H9 (cell line): Measurements from ENCODE around the gene CTSE. TPM values are rescaled to one million over a fixed set of nuclear protein-coding genes. Genes with fewer than 3 reads are reported as not detected.

ENCODE experiments used
- DNase-seq: peaks from one replicate; pipeline ENCODE4 v3.0.0-alpha.2; 2017
- H2AFZ ChIP-seq: one replicate; pipeline ENCODE4 v1.6.1; 2013; ENCODE audit warnings: mild to moderate bottlenecking, low read length, control low read depth, moderate library complexity
- H2AK5ac ChIP-seq: 2 replicates; pipeline ENCODE4 v1.6.1; 2013; ENCODE audit warnings: low read length, control low read depth, mixed read lengths; ENCODE audit not compliant: insufficient read length
- H2BK120ac ChIP-seq: one replicate; pipeline ENCODE4 v1.6.1; 2013; ENCODE audit warnings: low read depth, mild to moderate bottlenecking, low read length, control low read depth, inconsistent platforms; ENCODE audit not compliant: poor library complexity, severe bottlenecking
- H2BK12ac ChIP-seq: 2 replicates; pipeline ENCODE4 v1.6.1; 2013; ENCODE audit warnings: low read length, control low read depth, mixed read lengths, low read depth; ENCODE audit not compliant: insufficient read length
- H2BK15ac ChIP-seq: 2 replicates; pipeline ENCODE4 v1.6.1; 2013; ENCODE audit warnings: low read depth, low read length, control low read depth
- H2BK20ac ChIP-seq: one replicate; pipeline ENCODE4 v1.6.1; 2013; ENCODE audit warnings: low read depth, mild to moderate bottlenecking, low read length, control low read depth, inconsistent platforms; ENCODE audit not compliant: poor library complexity, severe bottlenecking
- H2BK5ac ChIP-seq: 2 replicates; pipeline ENCODE4 v1.6.1; 2013; ENCODE audit warnings: low read length, control low read depth, mixed read lengths; ENCODE audit not compliant: insufficient read length
- H3K14ac ChIP-seq: 2 replicates; pipeline ENCODE4 v1.6.1; 2013; ENCODE audit warnings: low read length, control low read depth; ENCODE audit not compliant: insufficient read depth
- H3K18ac ChIP-seq: 2 replicates; pipeline ENCODE4 v1.6.1; 2013; ENCODE audit warnings: low read depth, mild to moderate bottlenecking, mixed read lengths, low read length, control low read depth; ENCODE audit not compliant: insufficient read length
- H3K23ac ChIP-seq: 2 replicates; pipeline ENCODE4 v1.6.1; 2013; ENCODE audit warnings: low read length, control low read depth, mixed read lengths, low read depth; ENCODE audit not compliant: insufficient read length
- H3K23me2 ChIP-seq: 2 replicates; pipeline ENCODE4 v1.6.1; 2013; ENCODE audit warnings: low read depth, mild to moderate bottlenecking, mixed read lengths, low read length, control low read depth; ENCODE audit not compliant: insufficient read length, poor library complexity, severe bottlenecking
- H3K27ac ChIP-seq: 2 replicates; pipeline ENCODE4 v1.5.1; 2013; ENCODE audit warnings: low read length, control low read depth, mixed read lengths, low read depth; ENCODE audit not compliant: insufficient read length
- H3K27me3 ChIP-seq: 2 replicates; pipeline ENCODE4 v1.6.1; 2013; ENCODE audit warnings: low read length, control low read depth, inconsistent platforms; ENCODE audit not compliant: insufficient read depth
- H3K4ac ChIP-seq: 2 replicates; pipeline ENCODE4 v1.6.1; 2013; ENCODE audit warnings: low read depth, mild to moderate bottlenecking, control low read depth, inconsistent platforms, low read length, moderate library complexity
- H3K4me1 ChIP-seq: 2 replicates; pipeline ENCODE4 v1.6.1; 2013; ENCODE audit warnings: low read length, control low read depth, inconsistent platforms; ENCODE audit not compliant: insufficient read depth
- H3K4me2 ChIP-seq: 2 replicates; pipeline ENCODE4 v1.6.1; 2013; ENCODE audit warnings: low read length, control low read depth, mixed read lengths; ENCODE audit not compliant: insufficient read length, insufficient read depth
- H3K56ac ChIP-seq: 2 replicates; pipeline ENCODE4 v1.6.1; 2013; ENCODE audit warnings: low read depth, mild to moderate bottlenecking, mixed read lengths, low read length, control low read depth; ENCODE audit not compliant: insufficient read length
- H3K79me1 ChIP-seq: 2 replicates; pipeline ENCODE4 v1.6.1; 2013; ENCODE audit warnings: low read depth, mild to moderate bottlenecking, moderate library complexity, low read length, control low read depth, inconsistent platforms; ENCODE audit not compliant: insufficient read depth, poor library complexity, severe bottlenecking
- H3K79me2 ChIP-seq: 2 replicates; pipeline ENCODE4 v1.6.1; 2013; ENCODE audit warnings: low read length, control low read depth, inconsistent platforms; ENCODE audit not compliant: insufficient read depth
- H3K9ac ChIP-seq: 2 replicates; pipeline ENCODE4 v1.6.1; 2013; ENCODE audit warnings: low read length, control low read depth, mixed read lengths; ENCODE audit not compliant: insufficient read length; ENCODE audit errors: extremely low read depth
- H3K9me3 ChIP-seq: one replicate; pipeline ENCODE4 v1.6.1; 2013; ENCODE audit warnings: low read depth, low read length, inconsistent platforms; ENCODE audit not compliant: control insufficient read depth
- H3T11ph ChIP-seq: one replicate; pipeline ENCODE4 v1.6.1; 2013; ENCODE audit warnings: mild to moderate bottlenecking, low read length, control low read depth, inconsistent platforms
- H4K20me1 ChIP-seq: one replicate; pipeline ENCODE4 v1.6.1; 2013; ENCODE audit not compliant: control insufficient read depth, insufficient read length, insufficient read depth
- H4K5ac ChIP-seq: 2 replicates; pipeline ENCODE4 v1.6.1; 2013; ENCODE audit warnings: low read depth, mild to moderate bottlenecking, mixed read lengths, low read length, control low read depth; ENCODE audit not compliant: insufficient read length
- H4K8ac ChIP-seq: replicated peaks from 2 replicates; pipeline ENCODE4 v1.6.1; 2013; ENCODE audit warnings: low read length, control low read depth, mixed read lengths, low read depth; ENCODE audit not compliant: insufficient read length
- H4K91ac ChIP-seq: 2 replicates; pipeline ENCODE4 v1.6.1; 2013; ENCODE audit warnings: low read depth, mild to moderate bottlenecking, moderate library complexity, mixed read lengths, low read length, control low read depth; ENCODE audit not compliant: insufficient read length
- H3K27ac Mint-ChIP-seq, 3 experiments: 2 replicates in 2 of 3; 3 replicates in 1 of 3; pipeline ENCODE4 v1.8.0; 2020 to 2021; ENCODE audit warnings: mixed read lengths in 3 of 3, mild to moderate bottlenecking in 1 of 3, moderate library complexity in 1 of 3
- H3K27me3 Mint-ChIP-seq: 2 replicates; pipeline ENCODE4 v1.8.0; 2021; ENCODE audit warnings: low read depth, mild to moderate bottlenecking, moderate library complexity, mixed read lengths
- H3K36me3 Mint-ChIP-seq, 3 experiments: 2 replicates in 2 of 3; 3 replicates in 1 of 3; pipeline ENCODE4 v1.8.0; 2020 to 2021; ENCODE audit warnings: low read depth in 3 of 3, mixed read lengths in 3 of 3; ENCODE audit not compliant: insufficient read depth in 1 of 3
- H3K4me1 Mint-ChIP-seq, 2 experiments: 2 replicates each; pipeline ENCODE4 v1.8.0; 2020; ENCODE audit warnings: mixed read lengths in 2 of 2
- H3K4me3 Mint-ChIP-seq, 2 experiments: 2 replicates in 1 of 2; 3 replicates in 1 of 2; pipeline ENCODE4 v1.8.0; 2020 to 2021; ENCODE audit warnings: mild to moderate bottlenecking in 2 of 2, mixed read lengths in 2 of 2, moderate library complexity in 1 of 2
- H3K9me3 Mint-ChIP-seq, 2 experiments: 2 replicates in 1 of 2; 3 replicates in 1 of 2; pipeline ENCODE4 v1.8.0; 2020; ENCODE audit warnings: mild to moderate bottlenecking in 2 of 2, mixed read lengths in 2 of 2, moderate library complexity in 1 of 2
- WGBS: extraction: QIAGEN DNeasy Blood & Tissue Kit; methylation state at CpG from one replicate; pipeline ENCODE4 v1.1.7; 2013; ENCODE audit warnings: missing lambda C conversion rate, low lambda C conversion rate, mixed read lengths; ENCODE audit not compliant: insufficient read length; ENCODE audit errors: extremely low coverage; 5-methylcytosine and 5-hydroxymethylcytosine counted together
- total RNA-seq: library from RNA; stranded (reverse); gene quantifications from 2 replicates; pipeline ENCODE4 v1.2.1, GENCODE V29; 2021
- TF ChIP-seq, protein P1 (sequence below): fragments of 200-600 bp; sonication (generic); conservative IDR thresholded peaks from 3 replicates; pipeline ENCODE4 v1.8.0; 2021; ENCODE audit warnings: antibody characterized with exemption, mild to moderate bottlenecking

The CTSE gene
- total RNA-seq, 1 experiment from 2014 or later: not detected

DNA sequence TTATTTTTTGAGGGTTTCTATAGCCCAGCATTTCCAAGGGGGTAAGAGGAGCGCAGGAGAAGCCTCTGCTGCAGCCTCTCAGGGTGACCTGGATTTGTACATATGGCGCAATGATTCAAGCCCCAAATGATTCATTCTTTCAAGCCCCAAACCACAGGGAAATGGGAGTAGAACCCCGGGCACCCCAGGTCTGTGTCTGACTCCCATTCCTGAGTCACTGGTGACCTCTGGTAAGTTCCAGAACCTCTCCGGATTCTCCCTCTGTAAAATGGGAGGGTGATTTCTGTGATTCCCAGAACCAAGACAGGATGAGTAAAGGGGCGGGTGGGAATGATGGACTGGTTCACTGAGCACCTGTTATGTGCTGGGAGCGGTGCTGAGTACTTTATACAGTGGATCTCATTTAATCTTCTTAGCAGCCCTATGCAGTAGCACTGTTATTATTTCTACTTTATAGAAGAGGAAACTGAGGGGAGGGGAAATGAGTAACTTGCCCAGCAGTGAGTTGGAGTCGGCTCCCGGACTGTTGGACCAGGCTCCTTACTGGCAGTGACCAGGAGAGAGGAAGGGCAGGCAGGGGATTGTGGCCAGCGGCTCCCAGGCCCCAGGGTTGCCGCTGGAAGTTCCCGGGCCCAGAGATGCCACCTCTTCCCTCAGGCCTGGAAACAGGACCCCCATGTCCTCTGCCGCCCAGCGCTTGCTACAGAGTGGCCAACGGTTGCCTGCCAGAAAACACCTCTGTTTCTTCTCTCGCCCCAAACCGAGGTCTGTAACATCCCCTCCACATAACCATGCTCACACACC is 60.1 kb downstream of the CTSE start:
- Mint-ChIP-seq H3K4me1 (peaks cover 23 to 30% of the 10 kb centered on the region in 2 experiments), H3K27me3 (peaks cover 12% of the 10 kb centered on the region), H3K27ac (no peak overlapping the region), H3K9me3 (no peaks in the 10 kb centered on the region; a peak in 1 of 5 replicates), H3K36me3 (no peaks in the 10 kb centered on the region), H3K4me3 (no peak overlapping the region)
- Histone ChIP-seq H3K14ac (no peak overlapping the region), H3K27ac (no peak overlapping the region), H2BK5ac (no peak overlapping the region), H2BK15ac (no peak overlapping the region), H2AFZ (no peak overlapping the region), H4K20me1 (no peaks in the 10 kb centered on the region), H4K5ac (no peak overlapping the region), H2BK12ac (no peak overlapping the region), H4K91ac (no peak overlapping the region), H3T11ph (no peak overlapping the region), H2AK5ac (no peak overlapping the region), H3K23me2 (no peaks in the 10 kb centered on the region), H3K27me3 (no peaks in the 10 kb centered on the region), H3K4me1 (no peaks in the 10 kb centered on the region), H3K4me2 (no peak overlapping the region), H2BK20ac (no peak overlapping the region), H3K23ac (no peak overlapping the region), H4K8ac (no peak overlapping the region), H3K79me2 (no peaks in the 10 kb centered on the region), H3K56ac (no peak overlapping the region), H3K9me3 (no peaks in the 10 kb centered on the region), H3K9ac (no peak overlapping the region), H3K4ac (no peak overlapping the region), H3K79me1 (no peaks in the 10 kb centered on the region), H3K18ac (no peak overlapping the region), H2BK120ac (no peak overlapping the region)
- no peak for DNase-seq
- WGBS: no CpG with 5 or more reads among the region's 16 CpGs
- TF ChIP-seq, protein P1, sequence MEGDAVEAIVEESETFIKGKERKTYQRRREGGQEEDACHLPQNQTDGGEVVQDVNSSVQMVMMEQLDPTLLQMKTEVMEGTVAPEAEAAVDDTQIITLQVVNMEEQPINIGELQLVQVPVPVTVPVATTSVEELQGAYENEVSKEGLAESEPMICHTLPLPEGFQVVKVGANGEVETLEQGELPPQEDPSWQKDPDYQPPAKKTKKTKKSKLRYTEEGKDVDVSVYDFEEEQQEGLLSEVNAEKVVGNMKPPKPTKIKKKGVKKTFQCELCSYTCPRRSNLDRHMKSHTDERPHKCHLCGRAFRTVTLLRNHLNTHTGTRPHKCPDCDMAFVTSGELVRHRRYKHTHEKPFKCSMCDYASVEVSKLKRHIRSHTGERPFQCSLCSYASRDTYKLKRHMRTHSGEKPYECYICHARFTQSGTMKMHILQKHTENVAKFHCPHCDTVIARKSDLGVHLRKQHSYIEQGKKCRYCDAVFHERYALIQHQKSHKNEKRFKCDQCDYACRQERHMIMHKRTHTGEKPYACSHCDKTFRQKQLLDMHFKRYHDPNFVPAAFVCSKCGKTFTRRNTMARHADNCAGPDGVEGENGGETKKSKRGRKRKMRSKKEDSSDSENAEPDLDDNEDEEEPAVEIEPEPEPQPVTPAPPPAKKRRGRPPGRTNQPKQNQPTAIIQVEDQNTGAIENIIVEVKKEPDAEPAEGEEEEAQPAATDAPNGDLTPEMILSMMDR: no peak
